GM18502 (cell line): ENCODE measurements around the gene C11orf21.

Experiments
- ATAC-seq: cut with Tn5 transposase; IDR thresholded peaks from one replicate; pipeline ENCODE4 v1.9.1; 2021; ENCODE audit warnings: mild to moderate bottlenecking; ENCODE audit not compliant: unreplicated experiment, poor library complexity

The C11orf21 gene

DNA sequence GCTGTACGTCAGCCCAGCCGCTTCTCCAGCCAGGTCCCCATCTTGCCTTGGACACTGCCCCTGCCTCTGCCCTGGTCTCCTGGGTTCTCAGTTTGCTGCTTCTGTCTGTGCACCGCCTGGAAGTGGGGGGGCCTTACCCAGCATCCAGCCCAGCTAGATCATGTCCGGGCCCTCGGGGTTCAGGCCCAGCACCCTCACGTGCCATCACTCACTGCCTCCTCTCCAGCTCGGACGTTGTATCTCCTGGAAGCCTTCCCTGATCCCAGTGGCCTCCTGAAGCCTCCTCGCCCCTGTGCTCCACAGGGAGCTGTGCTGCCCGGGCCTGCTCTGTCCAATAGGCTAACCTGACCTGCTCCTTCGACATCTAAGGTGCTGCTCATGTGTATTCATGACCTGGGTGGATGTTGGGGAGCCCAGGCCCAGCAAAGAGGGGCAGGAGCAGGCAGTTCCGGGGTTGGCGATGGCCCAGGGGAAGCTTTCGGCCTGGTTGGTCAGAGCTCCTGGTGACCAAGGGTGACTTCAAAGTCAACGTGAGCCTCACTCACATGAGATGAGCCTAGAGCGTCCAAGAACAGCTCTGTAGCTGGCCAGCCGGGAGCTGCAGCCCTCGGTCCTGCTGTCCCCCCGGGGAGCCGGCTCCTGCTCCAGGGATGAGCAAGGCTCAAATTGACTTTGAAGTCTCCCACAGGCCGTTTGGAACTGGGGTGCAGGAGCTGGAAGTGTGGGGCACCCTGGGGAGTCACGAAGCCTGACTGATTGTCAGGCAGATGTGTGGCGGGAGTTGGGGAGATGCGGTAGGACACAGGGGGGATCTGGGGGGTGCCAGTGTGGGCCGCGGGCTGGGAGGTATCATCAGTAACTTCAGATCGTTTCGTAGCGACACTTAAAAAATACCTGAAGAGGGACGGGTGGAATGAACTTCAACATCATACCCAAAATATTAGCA, 26.1 kb downstream of the C11orf21 start:
- no peak for ATAC-seq

GRCh38 chr11:2273771-2274170, 27.9 kb downstream of the C11orf21 start:
- no peak for ATAC-seq

DNA sequence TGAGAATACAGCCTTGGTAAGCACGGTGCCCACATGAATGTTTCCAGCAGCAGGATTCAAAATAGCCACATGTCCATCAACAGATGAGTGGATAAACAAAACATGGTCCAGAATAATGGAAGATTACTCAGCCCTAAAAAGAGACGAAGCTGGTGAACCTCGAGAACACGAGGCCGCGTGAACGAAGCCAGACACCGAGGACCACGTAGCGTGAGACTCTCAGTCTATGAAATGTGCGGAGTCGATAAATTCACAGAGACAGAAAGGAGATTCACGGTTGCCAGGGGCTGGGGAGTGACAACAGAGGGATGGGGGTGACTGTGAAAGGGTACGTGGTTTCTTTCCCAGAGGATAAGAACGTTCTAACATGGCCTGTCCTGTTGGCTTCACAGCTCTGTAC, 28.4 kb downstream of the C11orf21 start:
- no peak for ATAC-seq

- ATAC-seq: no peak
These were observed 28.8 kb downstream of the C11orf21 start for GRCh38 chr11:2272946-2273280.

DNA sequence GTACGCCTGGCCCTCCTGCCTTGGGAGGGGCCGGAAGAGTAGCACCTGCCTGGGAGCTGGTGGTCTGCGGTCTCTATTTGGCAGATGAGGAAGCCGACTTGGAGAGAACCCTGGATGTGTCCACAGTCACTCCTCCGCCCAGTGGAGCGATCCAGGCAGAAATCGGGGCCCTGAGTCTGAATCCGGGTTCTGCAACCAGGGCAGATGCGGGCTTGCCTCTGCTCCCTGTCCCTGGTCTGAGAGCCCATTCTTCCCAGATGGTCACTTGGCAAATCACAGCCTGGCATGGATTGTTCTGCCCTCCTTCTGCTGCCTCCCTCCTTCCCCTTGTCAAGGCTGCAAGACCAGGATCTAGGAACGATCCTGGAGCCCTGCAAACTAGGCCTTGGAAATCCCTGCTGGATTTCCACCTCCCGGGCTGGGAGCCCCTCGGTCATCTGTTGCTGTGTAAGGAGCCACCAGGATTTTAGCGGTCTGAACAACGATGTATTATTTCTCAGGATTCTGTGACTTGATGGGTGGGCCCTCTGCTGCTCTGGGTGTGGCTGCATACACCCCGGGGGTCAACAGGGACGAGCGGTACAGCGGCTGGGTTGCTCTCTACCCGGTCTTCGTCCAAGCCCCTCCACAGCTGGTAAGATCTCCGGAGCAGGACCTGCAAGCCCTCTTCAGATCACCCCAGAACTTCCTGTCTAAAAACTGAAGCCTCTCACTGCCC, 29.3 kb downstream of the C11orf21 start:
- no peak for ATAC-seq

GRCh38 chr11:2271327-2272227, 30.1 kb downstream of the C11orf21 start:
- no peak for ATAC-seq

DNA sequence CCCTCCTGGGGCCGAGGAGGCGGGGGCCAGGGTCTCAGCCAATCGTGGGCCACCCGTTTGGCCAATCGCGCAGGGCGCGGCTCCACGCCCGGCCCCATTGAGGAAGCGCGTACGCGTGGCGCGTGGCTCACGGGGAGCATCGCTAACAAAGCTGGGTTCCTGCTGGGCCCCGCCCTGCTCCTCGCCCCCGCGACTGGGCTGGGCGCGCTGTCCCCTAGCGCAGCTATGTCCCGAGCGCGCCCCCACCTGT, 30.7 kb downstream of the C11orf21 start:
- ATAC-seq: no peak

DNA sequence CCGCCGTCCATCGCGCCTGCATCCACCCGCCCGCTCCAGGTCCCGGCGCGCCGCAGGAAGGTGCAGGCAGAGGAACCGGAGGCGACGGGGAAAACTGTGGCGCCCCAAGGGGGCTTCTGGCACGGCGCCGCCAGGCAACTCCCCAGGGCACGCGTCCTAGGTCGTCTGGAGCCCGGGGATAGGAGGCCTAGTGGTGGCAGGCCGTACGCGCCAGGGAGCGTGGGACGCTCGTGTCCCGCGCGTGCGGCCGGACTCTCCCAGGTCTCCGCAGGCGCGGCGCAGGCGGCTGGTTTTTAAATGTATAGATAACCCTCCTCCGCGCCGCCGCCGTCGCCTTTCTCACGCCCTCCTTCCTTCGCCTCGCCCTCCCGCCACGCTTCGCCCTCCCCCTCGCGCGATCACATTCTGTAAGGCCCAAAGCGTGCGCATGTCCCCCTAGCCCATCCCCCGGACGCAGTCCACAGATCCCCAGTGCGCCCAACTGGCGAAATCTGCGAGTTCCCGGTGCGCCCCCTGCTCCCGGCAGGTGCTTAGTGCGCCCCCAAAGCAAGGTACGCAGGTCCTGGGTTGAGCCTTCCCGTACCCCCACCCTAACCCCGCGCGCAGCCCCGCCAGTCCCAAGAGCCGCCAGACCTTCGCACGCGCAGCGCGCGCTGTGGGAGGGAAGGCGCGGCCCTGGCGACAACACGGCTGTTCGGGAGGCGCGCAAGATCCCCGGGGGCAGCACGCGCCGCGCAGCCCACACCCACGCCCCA, 31.2 kb downstream of the C11orf21 start, which contains the start of gene ASCL2:
Gene ASCL2, minus strand, starts transcription at position 267 of the 755 bp plus-strand sequence. Its CDS starts 256 bp downstream, at position 11.
- no peak for ATAC-seq

- ATAC-seq: no peak
These were observed 32.0 kb downstream of the C11orf21 start for GRCh38 chr11:2269601-2270321.

- ATAC-seq: no peak
These were observed 32.8 kb downstream of the C11orf21 start for GRCh38 chr11:2268729-2269600.

DNA sequence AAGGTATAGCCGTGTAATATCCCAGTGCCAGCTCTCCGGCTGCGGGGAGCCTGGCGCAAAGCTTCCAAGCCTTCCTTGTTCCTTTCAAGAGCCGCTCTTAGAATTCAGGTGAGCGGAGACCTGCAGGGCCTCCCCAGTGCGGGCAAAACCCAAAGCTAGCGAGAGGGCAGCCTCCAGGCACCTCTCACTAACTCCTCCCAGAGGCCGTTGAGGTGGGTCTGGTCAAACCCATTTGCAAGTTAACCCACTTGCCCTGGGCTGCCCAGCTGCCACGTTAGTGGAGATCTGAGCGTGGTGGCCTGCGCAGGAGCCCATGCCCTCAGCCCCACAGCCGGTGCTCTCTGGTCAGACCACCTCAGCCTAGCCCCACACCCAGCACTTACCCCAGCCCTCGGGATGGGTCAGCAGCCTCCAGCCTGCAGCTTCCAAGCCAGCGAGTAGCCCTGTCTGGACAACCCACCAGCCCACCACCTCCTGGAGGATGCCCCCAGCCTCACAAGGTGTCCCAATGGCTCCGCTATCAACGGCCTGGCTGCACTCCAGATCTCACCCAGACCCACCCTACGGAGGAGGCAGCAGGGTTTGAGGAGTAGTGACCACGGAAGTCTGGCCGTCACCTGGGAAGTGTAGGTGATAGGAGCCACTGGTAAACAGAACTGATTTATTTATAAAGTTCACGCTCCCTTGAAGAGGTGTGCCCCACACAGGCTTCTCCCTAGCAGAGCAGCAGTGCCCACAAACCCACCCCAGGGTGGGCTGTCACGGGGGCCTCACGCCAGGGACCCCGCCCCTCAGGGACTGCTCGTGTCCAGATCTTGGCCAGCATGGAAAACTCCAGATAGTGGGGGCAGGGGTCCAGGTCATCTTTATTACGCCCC, 33.6 kb downstream of the C11orf21 start:
- no peak for ATAC-seq

GRCh38 chr11:2267306-2267850, 34.3 kb downstream of the C11orf21 start:
- ATAC-seq: no peak

DNA sequence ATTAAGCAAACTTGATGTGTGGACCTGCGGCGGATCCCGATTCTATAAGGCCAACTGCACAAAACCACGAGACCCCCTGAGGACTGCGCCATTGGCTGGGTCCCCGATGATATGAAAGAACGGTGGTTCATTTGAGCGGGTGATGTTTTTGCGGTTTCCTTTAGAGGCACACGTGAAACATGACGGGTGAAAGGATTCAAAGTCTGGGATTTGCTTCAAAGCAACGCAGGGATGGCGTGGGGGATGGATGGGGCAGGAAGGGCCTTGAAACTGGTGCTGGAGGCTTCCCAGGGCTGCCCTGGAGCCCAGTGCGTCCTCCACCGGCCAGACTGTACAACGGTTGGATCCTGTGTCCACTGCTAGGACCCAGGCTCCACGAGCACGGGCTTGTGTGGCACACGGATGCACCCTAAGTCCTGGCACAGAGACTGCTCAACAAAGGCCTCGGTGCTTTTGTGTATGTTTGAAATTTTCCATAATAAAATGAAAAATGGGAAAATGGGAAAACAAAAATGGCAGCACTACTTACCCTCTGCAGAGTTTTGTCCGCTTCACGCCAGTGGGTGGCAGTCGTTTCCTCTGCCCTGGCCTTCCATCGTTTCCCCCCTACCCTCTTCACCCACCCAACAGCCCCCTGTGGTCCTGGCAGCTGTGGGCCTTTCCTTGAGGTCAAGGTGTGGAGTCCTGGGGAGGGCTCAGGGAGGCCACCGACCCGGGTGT, 35.0 kb downstream of the C11orf21 start:
- no peak for ATAC-seq

DNA sequence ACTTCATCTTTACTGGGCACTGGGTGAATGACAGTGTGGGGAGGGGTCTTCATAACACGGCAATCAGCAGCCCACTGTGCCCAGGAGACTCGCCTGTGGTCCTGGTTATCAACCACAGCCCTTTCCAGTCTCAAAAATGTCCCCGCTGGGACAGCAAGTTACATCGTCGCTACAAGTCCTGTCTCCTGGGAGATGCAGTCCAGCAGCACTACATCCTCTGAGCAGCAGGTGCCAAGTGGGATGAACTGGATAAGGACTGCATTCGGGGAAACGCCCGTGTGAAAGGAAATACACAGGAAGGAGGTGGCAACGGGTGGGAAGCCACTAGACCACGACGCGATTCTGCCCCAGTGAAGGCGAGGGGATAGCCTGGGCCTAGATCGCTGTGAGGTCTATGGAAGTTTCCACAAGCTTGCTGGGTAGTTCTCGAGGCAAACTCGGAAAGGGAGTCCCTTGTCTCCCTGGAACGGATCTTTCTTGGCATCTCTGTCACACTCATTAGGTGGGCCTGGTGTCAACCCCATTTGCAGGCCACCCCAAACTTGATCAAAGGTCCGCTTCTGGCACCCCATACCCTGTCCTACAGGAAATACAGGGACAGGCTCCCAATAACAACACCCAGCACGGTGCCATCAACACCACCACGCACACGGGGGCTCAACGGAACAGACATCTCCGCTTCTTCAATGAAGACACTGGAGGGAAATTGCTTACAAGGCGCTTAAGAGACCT, 35.7 kb downstream of the C11orf21 start:
- no peak for ATAC-seq

GRCh38 chr11:2265396-2265795, 36.3 kb downstream of the C11orf21 start:
- peak; percentile 75 for ATAC-seq
